HEK293 (cell line): ENCODE results near the gene OR51Q1.

Experiments
- MYNN ChIP-seq: fragments of 450-650 bp; formaldehyde crosslinking; IDR thresholded peaks from 2 replicates; pipeline ENCODE4 v1.5.1; 2016; ENCODE audit warnings: missing biosample characterization, missing genetic modification characterization, borderline replicate concordance
- ZNF354C ChIP-seq: fragments of 450-650 bp; formaldehyde crosslinking; IDR thresholded peaks from 2 replicates; pipeline ENCODE4 v1.5.1; 2016; ENCODE audit warnings: missing biosample characterization, missing genetic modification characterization, low read depth, borderline replicate concordance
- ZNF560 ChIP-seq: fragments of 450-650 bp; formaldehyde crosslinking; IDR thresholded peaks from 2 replicates; pipeline ENCODE4 v1.5.1; 2017; ENCODE audit warnings: missing biosample characterization, missing genetic modification characterization, borderline replicate concordance
- TF ChIP-seq, protein P1 (sequence below): fragments of 450-650 bp; formaldehyde crosslinking; IDR thresholded peaks from 2 replicates; pipeline ENCODE4 v1.5.1; 2016; ENCODE audit warnings: missing biosample characterization, missing genetic modification characterization
- TF ChIP-seq, protein P2 (sequence below): sonication (generic); formaldehyde crosslinking; IDR thresholded peaks from 2 replicates; pipeline ENCODE4 v1.8.1; 2022; ENCODE audit warnings: mild to moderate bottlenecking, moderate library complexity, missing genetic modification reagents

DNA sequence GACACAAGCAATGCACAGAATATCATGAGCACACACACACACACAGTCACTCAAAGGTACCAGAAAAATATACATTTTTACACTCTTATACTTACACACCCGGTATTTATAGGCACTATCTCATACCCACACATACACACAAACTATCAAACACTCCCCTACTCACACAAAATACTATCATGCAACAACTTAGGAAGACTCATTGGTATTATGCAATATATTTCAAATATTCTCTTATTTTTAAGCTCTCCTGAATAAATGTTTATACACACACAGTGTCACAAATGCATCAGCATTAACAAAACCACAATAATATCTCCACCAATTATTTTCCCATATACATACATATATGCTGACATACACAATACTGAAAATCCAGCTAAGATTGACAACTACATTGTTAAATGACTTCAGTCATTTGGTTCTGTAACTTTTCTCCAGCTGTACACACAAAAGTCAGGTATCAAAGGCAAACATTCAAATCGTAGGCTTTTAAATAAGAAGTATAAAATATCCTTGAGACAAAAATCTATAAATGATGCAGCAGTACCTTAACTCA lies 22.0 kb downstream of the OR51Q1 start:
- TF ChIP-seq ZNF560 (tag by site-specific recombination) (no peak), ZNF354C (tag by site-specific recombination) (no peak), MYNN (tag by site-specific recombination) (no peak)
- TF ChIP-seq, protein P1, sequence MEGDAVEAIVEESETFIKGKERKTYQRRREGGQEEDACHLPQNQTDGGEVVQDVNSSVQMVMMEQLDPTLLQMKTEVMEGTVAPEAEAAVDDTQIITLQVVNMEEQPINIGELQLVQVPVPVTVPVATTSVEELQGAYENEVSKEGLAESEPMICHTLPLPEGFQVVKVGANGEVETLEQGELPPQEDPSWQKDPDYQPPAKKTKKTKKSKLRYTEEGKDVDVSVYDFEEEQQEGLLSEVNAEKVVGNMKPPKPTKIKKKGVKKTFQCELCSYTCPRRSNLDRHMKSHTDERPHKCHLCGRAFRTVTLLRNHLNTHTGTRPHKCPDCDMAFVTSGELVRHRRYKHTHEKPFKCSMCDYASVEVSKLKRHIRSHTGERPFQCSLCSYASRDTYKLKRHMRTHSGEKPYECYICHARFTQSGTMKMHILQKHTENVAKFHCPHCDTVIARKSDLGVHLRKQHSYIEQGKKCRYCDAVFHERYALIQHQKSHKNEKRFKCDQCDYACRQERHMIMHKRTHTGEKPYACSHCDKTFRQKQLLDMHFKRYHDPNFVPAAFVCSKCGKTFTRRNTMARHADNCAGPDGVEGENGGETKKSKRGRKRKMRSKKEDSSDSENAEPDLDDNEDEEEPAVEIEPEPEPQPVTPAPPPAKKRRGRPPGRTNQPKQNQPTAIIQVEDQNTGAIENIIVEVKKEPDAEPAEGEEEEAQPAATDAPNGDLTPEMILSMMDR (tag by site-specific recombination): no peak
- TF ChIP-seq, protein P2, sequence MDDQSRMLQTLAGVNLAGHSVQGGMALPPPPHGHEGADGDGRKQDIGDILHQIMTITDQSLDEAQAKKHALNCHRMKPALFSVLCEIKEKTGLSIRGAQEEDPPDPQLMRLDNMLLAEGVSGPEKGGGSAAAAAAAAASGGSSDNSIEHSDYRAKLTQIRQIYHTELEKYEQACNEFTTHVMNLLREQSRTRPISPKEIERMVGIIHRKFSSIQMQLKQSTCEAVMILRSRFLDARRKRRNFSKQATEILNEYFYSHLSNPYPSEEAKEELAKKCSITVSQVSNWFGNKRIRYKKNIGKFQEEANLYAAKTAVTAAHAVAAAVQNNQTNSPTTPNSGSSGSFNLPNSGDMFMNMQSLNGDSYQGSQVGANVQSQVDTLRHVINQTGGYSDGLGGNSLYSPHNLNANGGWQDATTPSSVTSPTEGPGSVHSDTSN (CRISPR knock-in tag): no peak
